Neutrophil (primary cell): Measurements from ENCODE around the gene MICAL3.

ENCODE experiments used
- H3K27ac ChIP-seq: fragments of 200-600 bp; sonication (generic); 2 replicates; pipeline ENCODE4 v1.5.1; 2016; ENCODE audit warnings: mild to moderate bottlenecking, moderate library complexity
- H3K27me3 ChIP-seq: fragments of 200-600 bp; sonication (generic); 2 replicates; pipeline ENCODE4 v1.6.0; 2016; ENCODE audit warnings: mild to moderate bottlenecking
- H3K36me3 ChIP-seq: fragments of 200-600 bp; sonication (generic); 2 replicates; pipeline ENCODE4 v1.5.1; 2017
- H3K4me1 ChIP-seq, 2 experiments: fragments of 200-600 bp in 1 of 2; sonication (generic) in 1 of 2; 1 replicate in 1 of 2; 2 replicates in 1 of 2; pipeline versions ENCODE4 v1.5.1 to v1.6.1; 2013 to 2016; ENCODE audit warnings: low read depth in 1 of 2, low read length in 1 of 2, mild to moderate bottlenecking in 1 of 2, moderate library complexity in 1 of 2; ENCODE audit not compliant: control insufficient read depth in 1 of 2, insufficient read depth in 1 of 2
- H3K4me3 ChIP-seq, 2 experiments: fragments of 200-600 bp in 1 of 2; sonication (generic) in 1 of 2; 1 replicate in 1 of 2; 2 replicates in 1 of 2; pipeline ENCODE4 v1.5.1; 2013 to 2016; ENCODE audit warnings: low read depth in 1 of 2, low read length in 1 of 2, mild to moderate bottlenecking in 1 of 2, moderate library complexity in 1 of 2
- H3K9me3 ChIP-seq: fragments of 200-600 bp; sonication (generic); 2 replicates; pipeline ENCODE4 v1.5.1; 2016
- TF ChIP-seq, protein P1 (sequence below): fragments of 200-600 bp; sonication (generic); IDR thresholded peaks from 2 replicates; pipeline ENCODE4 v1.5.1; 2016; ENCODE audit warnings: antibody characterized with exemption

The MICAL3 gene

DNA sequence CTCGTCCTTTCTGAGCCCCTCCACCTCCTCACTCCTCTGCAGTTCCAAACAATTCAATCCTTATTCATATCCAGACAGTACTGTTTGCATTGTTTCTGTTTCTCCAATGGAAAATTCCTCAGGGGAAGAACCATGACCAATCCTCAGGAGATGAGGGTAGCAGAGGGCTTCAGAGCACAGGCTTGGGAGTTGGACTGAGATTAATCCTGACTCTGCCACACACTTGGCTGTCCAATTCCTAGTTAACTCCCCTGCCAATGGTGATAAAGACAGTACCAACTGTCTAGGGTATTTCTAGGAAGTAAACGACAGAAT is 58.0 kb downstream of the MICAL3 start:
- Histone ChIP-seq H3K36me3 (no peaks in the 10 kb centered on the region), H3K4me1 (no peaks in the 10 kb centered on the region), H3K27me3 (no peaks in the 10 kb centered on the region), H3K4me3 (no peak overlapping the region), H3K9me3 (no peaks in the 10 kb centered on the region), H3K27ac (no peak overlapping the region)
- TF ChIP-seq, protein P1, sequence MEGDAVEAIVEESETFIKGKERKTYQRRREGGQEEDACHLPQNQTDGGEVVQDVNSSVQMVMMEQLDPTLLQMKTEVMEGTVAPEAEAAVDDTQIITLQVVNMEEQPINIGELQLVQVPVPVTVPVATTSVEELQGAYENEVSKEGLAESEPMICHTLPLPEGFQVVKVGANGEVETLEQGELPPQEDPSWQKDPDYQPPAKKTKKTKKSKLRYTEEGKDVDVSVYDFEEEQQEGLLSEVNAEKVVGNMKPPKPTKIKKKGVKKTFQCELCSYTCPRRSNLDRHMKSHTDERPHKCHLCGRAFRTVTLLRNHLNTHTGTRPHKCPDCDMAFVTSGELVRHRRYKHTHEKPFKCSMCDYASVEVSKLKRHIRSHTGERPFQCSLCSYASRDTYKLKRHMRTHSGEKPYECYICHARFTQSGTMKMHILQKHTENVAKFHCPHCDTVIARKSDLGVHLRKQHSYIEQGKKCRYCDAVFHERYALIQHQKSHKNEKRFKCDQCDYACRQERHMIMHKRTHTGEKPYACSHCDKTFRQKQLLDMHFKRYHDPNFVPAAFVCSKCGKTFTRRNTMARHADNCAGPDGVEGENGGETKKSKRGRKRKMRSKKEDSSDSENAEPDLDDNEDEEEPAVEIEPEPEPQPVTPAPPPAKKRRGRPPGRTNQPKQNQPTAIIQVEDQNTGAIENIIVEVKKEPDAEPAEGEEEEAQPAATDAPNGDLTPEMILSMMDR = no peak

DNA sequence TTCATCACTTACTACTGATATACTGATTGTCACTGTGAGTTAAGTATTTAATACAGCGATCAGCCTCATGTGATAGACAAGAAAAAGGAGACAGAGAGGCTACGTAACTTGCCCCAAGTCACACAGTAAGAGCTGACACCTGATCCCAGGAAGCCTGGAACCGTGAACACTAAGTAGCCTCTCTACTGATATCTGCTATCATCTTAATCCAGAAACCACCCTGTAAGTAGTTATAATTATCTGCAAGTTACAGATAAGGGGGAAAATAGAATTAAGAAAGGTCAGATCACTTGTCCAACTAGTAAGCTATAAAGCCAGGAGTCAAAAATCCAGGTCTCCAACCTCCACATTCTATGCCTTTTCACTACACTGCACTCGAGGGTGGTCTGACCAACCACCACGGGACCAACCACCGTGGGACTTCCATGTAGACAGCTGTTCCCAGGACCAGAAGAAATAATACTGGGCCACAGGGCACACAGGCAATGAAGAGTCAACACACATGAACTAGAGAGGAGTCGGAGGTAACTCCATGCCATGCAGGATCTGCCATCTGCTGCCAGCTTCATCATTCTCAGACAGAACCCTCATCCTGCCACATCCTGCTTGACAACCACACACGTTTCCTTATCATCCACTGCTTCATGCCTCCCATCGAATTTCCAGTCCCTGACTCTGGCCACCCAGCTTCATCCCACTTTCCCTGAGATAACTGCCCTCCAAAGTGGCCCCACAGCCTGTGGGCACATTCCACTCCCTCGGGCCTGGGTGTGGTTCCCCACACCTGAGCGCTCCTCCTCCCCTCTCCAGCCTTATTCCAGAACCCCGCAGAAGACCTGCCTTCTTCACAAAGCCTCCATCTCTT is 58.6 kb downstream of the MICAL3 start:
- Histone ChIP-seq H3K4me1 (no peaks in the 10 kb centered on the region), H3K9me3 (no peaks in the 10 kb centered on the region), H3K36me3 (no peaks in the 10 kb centered on the region), H3K27ac (no peak overlapping the region), H3K4me3 (no peak overlapping the region), H3K27me3 (no peaks in the 10 kb centered on the region)
- TF ChIP-seq, protein P1 = no peak

DNA sequence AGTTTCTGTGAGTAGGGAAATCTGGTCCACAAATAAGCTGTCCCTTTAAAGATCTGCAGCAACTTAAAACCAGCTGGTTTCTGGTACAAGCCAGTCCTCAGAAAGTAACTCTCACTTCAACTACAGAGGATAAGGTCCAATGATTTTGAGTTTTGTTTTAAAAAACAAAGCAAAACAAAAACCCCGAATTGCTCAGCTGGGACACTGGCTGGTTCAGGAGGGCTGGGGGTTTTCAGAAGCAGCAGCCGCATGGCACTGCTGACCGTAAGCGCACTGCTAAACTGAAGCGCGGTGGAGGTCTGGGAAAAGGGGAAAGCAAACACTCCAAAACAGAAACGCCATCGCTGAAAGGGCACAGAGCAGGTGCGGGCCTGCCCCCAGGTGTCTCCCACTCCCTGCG is 59.7 kb downstream of the MICAL3 start:
- TF ChIP-seq, protein P1 = no peak
- no peaks in the 10 kb centered on the region for H3K9me3 ChIP-seq
- no peak overlapping the region for H3K4me3 ChIP-seq
- H3K4me1 ChIP-seq = no peaks in the 10 kb centered on the region
- no peak overlapping the region for H3K27ac ChIP-seq
- no peaks in the 10 kb centered on the region for H3K36me3 ChIP-seq
- no peaks in the 10 kb centered on the region for H3K27me3 ChIP-seq

DNA sequence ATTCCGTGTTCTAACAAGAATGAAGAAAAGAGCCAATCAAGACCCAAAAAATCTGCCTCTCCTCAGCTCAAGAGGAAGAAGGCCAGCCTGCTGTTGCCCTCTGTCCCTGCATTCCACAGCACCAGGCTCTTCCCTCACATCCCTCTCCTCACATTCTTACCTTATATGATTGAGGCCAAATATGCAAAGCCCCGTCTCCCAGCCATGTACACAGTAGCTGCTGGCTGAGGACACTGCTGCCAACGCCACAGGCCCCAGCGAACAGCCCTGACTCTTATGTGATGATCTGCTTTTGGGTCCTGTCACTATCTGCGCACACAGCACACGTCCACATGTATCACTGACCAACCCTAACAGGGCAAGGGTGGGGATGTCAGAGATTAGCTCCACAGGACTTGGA is 60.2 kb downstream of the MICAL3 start:
- Histone ChIP-seq H3K9me3 (no peaks in the 10 kb centered on the region), H3K4me3 (no peak overlapping the region), H3K36me3 (no peaks in the 10 kb centered on the region), H3K27me3 (no peaks in the 10 kb centered on the region), H3K4me1 (no peaks in the 10 kb centered on the region), H3K27ac (no peak overlapping the region)
- TF ChIP-seq, protein P1 = no peak

DNA sequence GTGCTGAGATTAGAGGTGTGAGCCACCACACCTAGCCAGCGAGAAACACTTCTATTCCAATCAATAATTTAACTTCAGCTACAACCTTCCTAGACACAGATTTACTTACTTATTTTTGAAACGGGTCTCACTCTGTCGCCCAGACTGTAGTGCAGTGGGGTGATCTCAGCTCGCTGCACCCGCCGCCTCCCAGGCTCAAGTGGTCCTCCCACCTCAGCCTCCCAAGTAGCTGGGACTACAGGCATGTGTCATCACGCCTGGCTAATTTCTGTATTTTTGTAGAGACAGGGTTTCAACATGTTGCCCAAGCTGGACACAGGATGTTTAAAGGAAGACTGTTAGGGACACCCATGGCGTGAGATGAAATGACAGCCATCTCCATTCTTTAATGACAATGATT is 61.3 kb downstream of the MICAL3 start:
- Histone ChIP-seq H3K9me3 (no peaks in the 10 kb centered on the region), H3K27me3 (no peaks in the 10 kb centered on the region), H3K4me1 (no peaks in the 10 kb centered on the region), H3K27ac (no peak overlapping the region), H3K36me3 (no peaks in the 10 kb centered on the region), H3K4me3 (no peak overlapping the region)
- TF ChIP-seq, protein P1 = no peak
